ENCODE results near the gene CRY2.

DNA sequence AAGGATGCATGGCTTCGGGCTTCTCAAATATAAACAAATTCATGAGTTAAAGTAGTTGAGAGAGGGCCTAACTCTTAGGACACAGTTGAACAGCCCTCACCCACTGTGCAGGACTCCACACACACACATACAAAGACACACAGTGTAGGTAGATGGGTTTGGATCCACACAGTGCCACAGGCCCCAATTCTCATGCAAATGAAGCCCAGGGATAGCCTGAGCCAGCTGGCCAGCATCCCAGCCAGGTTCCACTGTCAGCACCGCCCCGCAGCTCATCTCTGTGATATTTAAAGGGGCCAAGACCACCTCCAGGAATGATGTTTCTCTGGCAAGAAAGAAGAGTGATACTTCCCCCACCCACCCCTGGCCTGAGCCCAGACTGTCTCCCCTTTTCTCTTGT lies 30.7 kb upstream of the CRY2 start:
- TF ChIP-seq, protein P1, sequence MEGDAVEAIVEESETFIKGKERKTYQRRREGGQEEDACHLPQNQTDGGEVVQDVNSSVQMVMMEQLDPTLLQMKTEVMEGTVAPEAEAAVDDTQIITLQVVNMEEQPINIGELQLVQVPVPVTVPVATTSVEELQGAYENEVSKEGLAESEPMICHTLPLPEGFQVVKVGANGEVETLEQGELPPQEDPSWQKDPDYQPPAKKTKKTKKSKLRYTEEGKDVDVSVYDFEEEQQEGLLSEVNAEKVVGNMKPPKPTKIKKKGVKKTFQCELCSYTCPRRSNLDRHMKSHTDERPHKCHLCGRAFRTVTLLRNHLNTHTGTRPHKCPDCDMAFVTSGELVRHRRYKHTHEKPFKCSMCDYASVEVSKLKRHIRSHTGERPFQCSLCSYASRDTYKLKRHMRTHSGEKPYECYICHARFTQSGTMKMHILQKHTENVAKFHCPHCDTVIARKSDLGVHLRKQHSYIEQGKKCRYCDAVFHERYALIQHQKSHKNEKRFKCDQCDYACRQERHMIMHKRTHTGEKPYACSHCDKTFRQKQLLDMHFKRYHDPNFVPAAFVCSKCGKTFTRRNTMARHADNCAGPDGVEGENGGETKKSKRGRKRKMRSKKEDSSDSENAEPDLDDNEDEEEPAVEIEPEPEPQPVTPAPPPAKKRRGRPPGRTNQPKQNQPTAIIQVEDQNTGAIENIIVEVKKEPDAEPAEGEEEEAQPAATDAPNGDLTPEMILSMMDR (IDR thresholded peaks at IDR 0.05) = no peak
- TF ChIP-seq POLR2A (IDR thresholded peaks at IDR 0.05) = no peak
